T-helper 2 cell treated with Interferon-gamma antibody and Interleukin-4, amounts not matched to agents 5 μg/mL and 100 μg/mL, for 36 hours (primary cell): ENCODE data around the gene OR1E1.
"Not testable (repeated sequence)": the region's sequence is repeated elsewhere in the genome, so short reads cannot be mapped to it uniquely, and the experiment has no call there.

Source experiments
- DNase-seq: peaks from one replicate; pipeline ENCODE4 v3.0.0; 2021; ENCODE audit warnings: low spot score
- H3K27ac Mint-ChIP-seq: one replicate; pipeline ENCODE4 v1.8.0; 2021; ENCODE audit warnings: mild to moderate bottlenecking, mixed read lengths
- H3K27me3 Mint-ChIP-seq: one replicate; pipeline ENCODE4 v1.8.0; 2021; ENCODE audit warnings: low read depth, mixed read lengths
- H3K36me3 Mint-ChIP-seq: one replicate; pipeline ENCODE4 v1.8.0; 2021; ENCODE audit warnings: low read depth, mixed read lengths
- H3K4me1 Mint-ChIP-seq: one replicate; pipeline ENCODE4 v1.8.0; 2021; ENCODE audit warnings: low read depth, mixed read lengths
- H3K4me3 Mint-ChIP-seq: one replicate; pipeline ENCODE4 v1.8.0; 2022; ENCODE audit warnings: mild to moderate bottlenecking, moderate library complexity, mixed read lengths
- H3K9me3 Mint-ChIP-seq: one replicate; pipeline ENCODE4 v1.8.0; 2021; ENCODE audit warnings: mixed read lengths

Gene OR1E1, protein sequence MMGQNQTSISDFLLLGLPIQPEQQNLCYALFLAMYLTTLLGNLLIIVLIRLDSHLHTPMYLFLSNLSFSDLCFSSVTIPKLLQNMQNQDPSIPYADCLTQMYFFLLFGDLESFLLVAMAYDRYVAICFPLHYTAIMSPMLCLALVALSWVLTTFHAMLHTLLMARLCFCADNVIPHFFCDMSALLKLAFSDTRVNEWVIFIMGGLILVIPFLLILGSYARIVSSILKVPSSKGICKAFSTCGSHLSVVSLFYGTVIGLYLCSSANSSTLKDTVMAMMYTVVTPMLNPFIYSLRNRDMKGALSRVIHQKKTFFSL

GRCh38 chr17:3398310-3398709 is at the start of gene OR1E1:
Gene OR1E1 (minus strand): TSS chr17:3398410. CDS start chr17:3398410, 0 bp downstream.
- Mint-ChIP-seq H3K27me3 (no peaks in the 10 kb centered on the region), H3K4me1 (no peaks in the 10 kb centered on the region), H3K36me3 (no peaks in the 10 kb centered on the region), H3K9me3 (no peaks in the 10 kb centered on the region), H3K27ac (no peak within 1 kb of the TSS), H3K4me3 (no peak within 1 kb of the TSS)
- no peak for DNase-seq

DNA sequence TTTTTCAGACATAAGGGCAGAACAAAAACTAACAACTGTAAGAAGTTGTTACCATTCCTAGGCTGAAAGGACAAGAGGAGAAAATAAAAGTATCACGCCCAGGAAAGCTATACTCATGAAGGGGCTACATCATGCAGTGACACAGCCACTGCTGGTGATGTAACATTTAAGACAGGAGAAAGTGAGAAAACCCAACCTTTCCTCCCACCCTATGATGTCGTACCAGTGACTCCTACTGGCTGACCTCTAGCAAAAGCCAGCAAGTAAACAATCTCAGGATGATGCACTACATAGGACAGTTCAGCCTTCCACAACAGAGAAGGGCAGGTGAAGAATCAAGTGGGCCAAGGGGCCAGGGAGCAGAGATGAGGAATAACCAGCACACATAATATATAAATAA is 49.4 kb upstream of the OR1E1 start:
- Mint-ChIP-seq H3K27ac (no peak overlapping the region), H3K4me1 (no peaks in the 10 kb centered on the region), H3K27me3 (peaks cover 1% of the 10 kb centered on the region), H3K4me3 (no peak overlapping the region), H3K36me3 (no peaks in the 10 kb centered on the region), H3K9me3 (no peaks in the 10 kb centered on the region)
- no peak for DNase-seq

GRCh38 chr17:3440451-3440850 is 42.2 kb upstream of the OR1E1 start:
- Mint-ChIP-seq H3K27me3 (peaks cover 6% of the 10 kb centered on the region), H3K9me3 (no peaks in the 10 kb centered on the region), H3K4me1 (no peaks in the 10 kb centered on the region), H3K4me3 (no peak overlapping the region), H3K27ac (no peak overlapping the region), H3K36me3 (no peaks in the 10 kb centered on the region)
- DNase-seq, result no peak

DNA sequence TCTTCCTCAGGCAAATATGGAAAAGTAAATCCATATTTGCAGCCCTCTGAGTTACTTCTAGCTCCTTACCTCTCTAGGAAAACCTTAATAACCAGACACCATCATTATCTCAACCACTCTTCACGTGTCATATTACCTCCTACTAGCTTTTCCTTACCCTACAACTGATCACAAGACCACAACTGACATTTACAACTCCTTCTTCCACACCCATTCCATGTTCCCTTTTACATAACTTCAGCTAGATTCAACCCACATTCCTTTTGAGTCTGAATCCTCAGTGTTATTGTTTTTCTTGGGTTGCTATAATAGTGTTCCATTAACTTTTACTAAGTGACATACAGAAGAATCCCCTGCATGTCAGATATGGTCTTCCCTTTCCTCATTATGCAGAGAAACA is 40.2 kb upstream of the OR1E1 start:
- DNase-seq, result no peak
- no peak overlapping the region for H3K27ac Mint-ChIP-seq
- no peaks in the 10 kb centered on the region for H3K36me3 Mint-ChIP-seq
- no peaks in the 10 kb centered on the region for H3K9me3 Mint-ChIP-seq
- H3K27me3 Mint-ChIP-seq, result peaks cover 6% of the 10 kb centered on the region
- no peaks in the 10 kb centered on the region for H3K4me1 Mint-ChIP-seq
- H3K4me3 Mint-ChIP-seq, result no peak overlapping the region

DNA sequence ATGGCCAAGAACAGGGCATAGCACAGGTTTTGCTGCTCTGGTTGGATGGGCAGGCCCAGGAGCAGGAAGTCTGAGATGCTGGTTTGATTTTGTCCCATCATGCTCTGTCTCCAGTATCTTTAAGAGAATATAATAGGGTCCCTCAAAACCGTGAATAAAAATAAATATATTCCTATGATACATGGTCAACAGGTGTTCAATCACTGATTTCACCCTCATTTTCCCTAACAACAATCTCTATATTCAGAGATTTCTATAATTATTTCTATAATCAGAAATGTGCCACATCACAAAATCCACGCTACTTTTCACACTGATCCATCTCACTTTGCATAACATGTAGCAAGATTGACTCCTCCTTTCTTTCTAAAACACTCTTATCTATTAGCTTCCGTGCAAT is 35.5 kb upstream of the OR1E1 start, which contains the start of gene OR1E2:
TSS of gene OR1E2 (minus strand) at position 101 of the 400 bp plus-strand sequence. CDS start at position 101, 0 bp downstream.
- H3K4me3 Mint-ChIP-seq, result no peak within 1 kb of the TSS
- no peak for DNase-seq

DNA sequence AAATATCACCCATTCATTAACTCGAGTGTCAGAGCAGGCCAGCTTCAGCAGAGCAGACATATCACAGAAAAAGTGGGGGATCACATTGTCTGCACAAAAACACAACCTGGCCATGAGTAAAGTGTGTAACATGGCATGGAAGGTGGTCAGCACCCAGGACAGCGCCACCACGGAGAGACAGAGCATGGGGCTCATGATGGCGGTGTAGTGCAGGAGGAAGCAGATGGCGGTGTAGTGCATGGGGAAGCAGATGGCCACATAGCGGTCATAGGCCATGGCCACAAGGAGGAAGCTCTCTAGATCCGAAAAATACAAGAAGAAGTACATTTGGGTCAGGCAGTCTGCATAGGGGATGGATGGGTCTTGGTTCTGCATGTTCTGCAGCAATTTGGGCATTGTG is 35.0 kb upstream of the OR1E1 start:
- not testable (repeated sequence) for H3K4me1 Mint-ChIP-seq, H3K27me3 Mint-ChIP-seq, H3K27ac Mint-ChIP-seq, H3K4me3 Mint-ChIP-seq, H3K9me3 Mint-ChIP-seq, DNase-seq, H3K36me3 Mint-ChIP-seq

More for the DNA sequence above, 35.5 kb upstream of the OR1E1 start, which contains the start of gene OR1E2:
- no peaks in the 10 kb centered on the region for H3K9me3 Mint-ChIP-seq
- no peak within 1 kb of the TSS for H3K27ac Mint-ChIP-seq
- no peaks in the 10 kb centered on the region for H3K4me1 Mint-ChIP-seq
- H3K36me3 Mint-ChIP-seq, result no peaks in the 10 kb centered on the region
- no peaks in the 10 kb centered on the region for H3K27me3 Mint-ChIP-seq

GRCh38 chr17:3418222-3418621 is 20.0 kb upstream of the OR1E1 start:
- Mint-ChIP-seq H3K27ac (no peak overlapping the region), H3K4me3 (no peak overlapping the region)
- no peak for DNase-seq

GRCh38 chr17:3415610-3416009 is 17.4 kb upstream of the OR1E1 start:
- H3K36me3 Mint-ChIP-seq, result no peaks in the 10 kb centered on the region
- H3K27me3 Mint-ChIP-seq, result peaks cover 4% of the 10 kb centered on the region
- no peak overlapping the region for H3K27ac Mint-ChIP-seq
- DNase-seq, result no peak
- no peak overlapping the region for H3K4me3 Mint-ChIP-seq
- H3K9me3 Mint-ChIP-seq, result no peaks in the 10 kb centered on the region
- H3K4me1 Mint-ChIP-seq, result no peaks in the 10 kb centered on the region

More at GRCh38 chr17:3418222-3418621, 20.0 kb upstream of the OR1E1 start:
- H3K4me1 Mint-ChIP-seq, result no peaks in the 10 kb centered on the region
- no peaks in the 10 kb centered on the region for H3K27me3 Mint-ChIP-seq
- no peaks in the 10 kb centered on the region for H3K9me3 Mint-ChIP-seq
- H3K36me3 Mint-ChIP-seq, result no peaks in the 10 kb centered on the region

GRCh38 chr17:3412216-3412615 is 14.0 kb upstream of the OR1E1 start:
- not testable (repeated sequence) for H3K36me3 Mint-ChIP-seq, H3K4me3 Mint-ChIP-seq, H3K4me1 Mint-ChIP-seq, H3K9me3 Mint-ChIP-seq, H3K27ac Mint-ChIP-seq, H3K27me3 Mint-ChIP-seq, DNase-seq

GRCh38 chr17:3411070-3411469 is 12.9 kb upstream of the OR1E1 start, which contains the start of gene OR3A3:
Gene OR3A3 (plus strand): TSS chr17:3411370.
- Mint-ChIP-seq H3K4me3 (no peak within 1 kb of the TSS), H3K27ac (no peak within 1 kb of the TSS), H3K4me1 (no peaks in the 10 kb centered on the region), H3K9me3 (peaks cover 16% of the 10 kb centered on the region), H3K27me3 (peaks cover 4% of the 10 kb centered on the region), H3K36me3 (no peaks in the 10 kb centered on the region)
- DNase-seq, result no peak

DNA sequence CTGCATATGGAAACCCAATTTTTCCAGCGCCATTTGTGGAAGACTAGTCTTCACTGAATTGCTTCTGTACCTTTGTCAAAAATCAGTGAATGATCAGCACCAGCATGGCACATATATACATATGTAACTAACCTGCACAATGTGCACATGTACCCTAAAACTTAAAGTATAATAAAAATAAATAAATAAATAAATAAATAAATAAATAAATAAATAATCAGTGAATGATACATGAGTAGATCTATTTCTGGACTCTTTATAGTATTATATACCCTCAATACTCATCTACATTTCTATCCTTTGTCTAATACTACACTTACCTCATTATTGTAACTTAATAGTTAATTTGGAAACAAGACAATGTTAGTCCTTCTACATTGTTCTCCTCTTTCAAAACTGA is 5.6 kb upstream of the OR1E1 start:
- not testable (repeated sequence) for H3K27ac Mint-ChIP-seq, H3K4me3 Mint-ChIP-seq, H3K4me1 Mint-ChIP-seq, H3K36me3 Mint-ChIP-seq, DNase-seq, H3K27me3 Mint-ChIP-seq
- peaks cover 17% of the 10 kb centered on the region for H3K9me3 Mint-ChIP-seq

- no peaks in the 10 kb centered on the region for H3K4me1 Mint-ChIP-seq
- H3K9me3 Mint-ChIP-seq, result peaks cover 7% of the 10 kb centered on the region
- H3K36me3 Mint-ChIP-seq, result no peaks in the 10 kb centered on the region
- H3K27me3 Mint-ChIP-seq, result no peaks in the 10 kb centered on the region
- no peak for DNase-seq
- no peak overlapping the region for H3K4me3 Mint-ChIP-seq
- H3K27ac Mint-ChIP-seq, result no peak overlapping the region
These were observed 3.6 kb upstream of the OR1E1 start for GRCh38 chr17:3401786-3402185.

DNA sequence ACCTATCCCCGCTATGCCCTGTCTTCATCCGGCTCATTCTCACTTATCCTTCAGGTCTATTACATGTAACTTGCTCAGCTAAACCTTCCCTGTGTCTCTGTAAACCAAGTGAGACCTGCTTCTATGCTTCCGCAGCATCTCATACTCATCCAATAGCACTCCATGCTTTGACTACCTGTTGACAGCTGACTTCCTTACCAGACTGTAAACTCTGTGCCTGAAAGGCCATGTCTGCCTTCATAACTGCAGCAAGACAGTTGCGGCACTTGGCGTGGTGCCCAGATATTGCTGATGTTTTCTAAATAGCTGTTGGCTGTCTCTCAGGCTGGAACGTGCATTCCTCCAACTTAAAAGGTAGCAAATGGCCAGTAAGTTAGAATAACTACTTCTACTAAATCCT is 1.8 kb upstream of the OR1E1 start:
- H3K9me3 Mint-ChIP-seq, result no peaks in the 10 kb centered on the region
- H3K27me3 Mint-ChIP-seq, result no peaks in the 10 kb centered on the region
- H3K36me3 Mint-ChIP-seq, result no peaks in the 10 kb centered on the region
- no peak overlapping the region for H3K4me3 Mint-ChIP-seq
- DNase-seq, result no peak
- no peak overlapping the region for H3K27ac Mint-ChIP-seq
- no peaks in the 10 kb centered on the region for H3K4me1 Mint-ChIP-seq

- not testable (repeated sequence) for DNase-seq, H3K27me3 Mint-ChIP-seq, H3K4me3 Mint-ChIP-seq, H3K36me3 Mint-ChIP-seq, H3K4me1 Mint-ChIP-seq, H3K27ac Mint-ChIP-seq, H3K9me3 Mint-ChIP-seq
These were observed 409 bp downstream of the OR1E1 start for GRCh38 chr17:3397801-3398200.

DNA sequence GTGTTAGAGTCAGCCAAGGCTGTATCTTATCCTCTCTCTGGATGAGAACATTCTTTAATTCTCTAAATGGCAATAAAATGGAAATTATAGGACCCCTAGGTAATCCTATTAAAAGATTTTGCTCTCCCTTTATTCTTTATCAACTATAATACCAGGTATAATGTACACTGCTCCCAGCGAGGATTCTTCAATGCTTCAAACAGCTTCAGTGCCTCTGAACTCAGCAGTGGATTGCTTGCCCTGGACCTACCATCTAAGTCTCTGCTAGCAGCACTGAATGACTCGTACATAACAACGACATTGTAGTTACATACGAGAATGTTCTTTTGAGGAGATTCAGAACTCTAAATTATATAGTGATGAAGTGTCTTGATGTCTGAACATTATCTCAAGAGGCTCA is 8.4 kb downstream of the OR1E1 start:
- no peak overlapping the region for H3K4me3 Mint-ChIP-seq
- no peaks in the 10 kb centered on the region for H3K36me3 Mint-ChIP-seq
- no peak overlapping the region for H3K27ac Mint-ChIP-seq
- peaks cover 18% of the 10 kb centered on the region for H3K27me3 Mint-ChIP-seq
- no peaks in the 10 kb centered on the region for H3K4me1 Mint-ChIP-seq
- H3K9me3 Mint-ChIP-seq, result no peaks in the 10 kb centered on the region
- no peak for DNase-seq
